DND-41 (cell line): ENCODE measurements around the gene LY6G6C.

Experiments
- ATAC-seq: fragments of 200-7000 bp; cut with Tn5 transposase; 3 replicates; pipeline ENCODE4 v1.9.1; 2021; ENCODE audit warnings: low read depth; ENCODE audit not compliant: insufficient read depth
- DNase-seq: peaks from one replicate; pipeline ENCODE4 v3.0.0-alpha.2; 2020
- H2AFZ ChIP-seq: 2 replicates; pipeline ENCODE4 v1.6.0; 2012; ENCODE audit warnings: low read depth, low read length
- H3K27ac ChIP-seq: 2 replicates; pipeline ENCODE4 v1.5.1; 2012; ENCODE audit warnings: low read length, inconsistent platforms
- H3K27me3 ChIP-seq: fragments of 200-600 bp; sonication (generic); 2 replicates; pipeline ENCODE4 v1.6.0; 2012; ENCODE audit warnings: low read length, mild to moderate bottlenecking, inconsistent platforms; ENCODE audit not compliant: insufficient read depth, poor library complexity
- H3K36me3 ChIP-seq: 2 replicates; pipeline ENCODE4 v1.5.1; 2012; ENCODE audit warnings: low read length, inconsistent platforms; ENCODE audit not compliant: insufficient read depth
- H3K4me1 ChIP-seq: 2 replicates; pipeline ENCODE4 v1.5.1; 2012; ENCODE audit warnings: mild to moderate bottlenecking, low read length; ENCODE audit not compliant: insufficient read depth
- H3K4me2 ChIP-seq: 2 replicates; pipeline ENCODE4 v1.6.0; 2012; ENCODE audit warnings: mild to moderate bottlenecking, moderate library complexity, low read length, inconsistent platforms; ENCODE audit not compliant: insufficient read depth
- H3K4me3 ChIP-seq, 2 experiments: fragments of 200-600 bp in 1 of 2; shearing (Covaris generic) in 1 of 2; 2 replicates each; pipeline ENCODE4 v1.5.1; 2012 to 2016; ENCODE audit warnings: inconsistent platforms in 2 of 2, low read length in 2 of 2, mild to moderate bottlenecking in 2 of 2, low read depth in 1 of 2, moderate library complexity in 1 of 2
- H3K79me2 ChIP-seq: 2 replicates; pipeline ENCODE4 v1.6.0; 2012; ENCODE audit warnings: low read length, inconsistent platforms; ENCODE audit not compliant: insufficient read depth
- H3K9ac ChIP-seq: 2 replicates; pipeline ENCODE4 v1.6.0; 2012; ENCODE audit warnings: low read depth, mild to moderate bottlenecking, inconsistent platforms, low read length, moderate library complexity
- H3K9me3 ChIP-seq: 2 replicates; pipeline ENCODE4 v1.5.1; 2012; ENCODE audit warnings: low read length, moderate library complexity, mild to moderate bottlenecking, inconsistent platforms; ENCODE audit not compliant: insufficient read depth, severe bottlenecking
- H4K20me1 ChIP-seq: 2 replicates; pipeline ENCODE4 v1.6.0; 2012; ENCODE audit warnings: low read length; ENCODE audit not compliant: insufficient read depth
- CTCF ChIP-seq: IDR thresholded peaks from 2 replicates; pipeline ENCODE4 v1.5.1; 2012; ENCODE audit warnings: borderline replicate concordance, low read length, moderate library complexity, mild to moderate bottlenecking; ENCODE audit not compliant: poor library complexity, severe bottlenecking; ENCODE audit errors: extremely low read depth
- EZH2 ChIP-seq: IDR thresholded peaks from 3 replicates; pipeline ENCODE4 v1.6.1; 2012; ENCODE audit warnings: borderline replicate concordance, low read depth, mild to moderate bottlenecking, moderate library complexity, low read length, inconsistent platforms; ENCODE audit not compliant: severe bottlenecking

The LY6G6C gene

DNA sequence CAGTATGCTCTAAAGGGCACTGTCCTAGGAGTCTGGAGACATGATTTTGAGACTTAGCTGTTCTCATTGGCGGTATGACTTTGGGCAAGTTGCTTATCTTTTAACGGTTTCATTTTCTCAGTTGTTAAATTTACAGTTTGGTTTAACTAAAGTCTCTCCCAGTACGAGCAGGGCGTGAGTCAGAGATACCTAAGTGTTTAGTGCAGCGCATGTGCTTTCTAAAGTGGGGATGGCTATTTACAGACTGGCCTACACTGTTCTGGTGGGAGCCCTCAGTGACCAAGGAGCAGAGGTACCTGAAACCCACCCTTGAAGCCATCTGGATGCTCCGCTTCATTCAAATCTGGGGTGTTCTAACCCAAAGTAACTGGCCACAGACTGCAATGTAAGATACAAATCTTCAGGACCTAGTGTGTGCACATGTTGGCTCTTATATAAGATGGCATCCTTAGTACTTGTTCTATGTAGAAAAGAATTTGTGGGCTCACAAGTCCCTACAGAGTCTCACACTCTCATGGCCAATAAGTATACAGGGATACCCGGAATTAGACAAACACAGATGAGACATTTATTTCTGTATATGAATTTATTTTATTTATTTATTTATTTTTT is 29.0 kb upstream of the LY6G6C start:
- no peak for ATAC-seq
- TF ChIP-seq CTCF (no peak), EZH2 (no peak)

GRCh38 chr6:31749301-31750036 is 27.9 kb upstream of the LY6G6C start:
- no peak for DNase-seq
- Histone ChIP-seq H2AFZ (no peak overlapping the region), H3K9me3 (no peaks in the 10 kb centered on the region), H3K4me2 (no peak overlapping the region), H3K27ac (no peak overlapping the region), H3K79me2 (no peaks in the 10 kb centered on the region), H3K9ac (no peak overlapping the region), H3K4me1 (no peaks in the 10 kb centered on the region), H3K4me3 (no peak overlapping the region), H4K20me1 (peaks cover 6% of the 10 kb centered on the region; the same call in 1 of the 2 replicates), H3K27me3 (no peaks in the 10 kb centered on the region), H3K36me3 (peaks cover 44% of the 10 kb centered on the region)
- TF ChIP-seq CTCF (no peak), EZH2 (no peak)
- ATAC-seq, result no peak

More for the DNA sequence above, 29.0 kb upstream of the LY6G6C start:
- no peak overlapping the region for H3K4me3 ChIP-seq
- H3K79me2 ChIP-seq, result no peaks in the 10 kb centered on the region
- H3K27me3 ChIP-seq, result no peaks in the 10 kb centered on the region
- no peak overlapping the region for H2AFZ ChIP-seq
- DNase-seq, result no peak
- H3K36me3 ChIP-seq, result peaks cover 38% of the 10 kb centered on the region
- no peak overlapping the region for H3K9ac ChIP-seq
- no peaks in the 10 kb centered on the region for H3K4me1 ChIP-seq
- no peak overlapping the region for H3K4me2 ChIP-seq
- no peak overlapping the region for H3K27ac ChIP-seq
- peaks cover 6% of the 10 kb centered on the region; the same call in 1 of the 2 replicates for H4K20me1 ChIP-seq
- no peaks in the 10 kb centered on the region for H3K9me3 ChIP-seq

DNA sequence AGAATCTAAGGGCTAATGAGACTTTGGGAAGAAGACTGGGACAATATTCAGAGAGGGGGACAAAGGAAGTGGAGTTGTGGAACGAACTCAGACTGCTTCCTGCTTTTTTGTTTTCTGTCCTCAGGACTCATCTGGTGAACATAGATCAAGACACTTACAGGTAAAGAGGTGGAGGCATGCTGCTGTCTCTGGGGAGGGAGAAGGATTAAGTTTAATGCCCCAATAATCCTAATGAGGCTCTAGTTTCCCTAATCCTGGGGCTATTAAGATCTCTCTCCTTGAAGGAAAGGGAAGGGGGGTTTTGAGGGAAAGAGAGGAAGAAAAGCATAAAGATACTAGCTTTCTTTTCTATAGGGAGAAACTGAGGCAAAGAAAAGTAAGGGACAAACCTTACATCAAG is 22.9 kb upstream of the LY6G6C start:
- ATAC-seq, result no peak
- no peak overlapping the region for H3K4me2 ChIP-seq
- H4K20me1 ChIP-seq, result peaks cover 6% of the 10 kb centered on the region; the same call in 1 of the 2 replicates
- peaks cover 19% of the 10 kb centered on the region for H3K4me1 ChIP-seq
- H3K36me3 ChIP-seq, result peaks cover 64% of the 10 kb centered on the region
- TF ChIP-seq CTCF, result no peak
- no peak for TF ChIP-seq EZH2
- H3K27ac ChIP-seq, result no peak overlapping the region
- H3K79me2 ChIP-seq, result peaks cover 25% of the 10 kb centered on the region
- DNase-seq, result no peak
- H3K27me3 ChIP-seq, result no peaks in the 10 kb centered on the region
- no peak overlapping the region for H2AFZ ChIP-seq
- H3K9me3 ChIP-seq, result no peaks in the 10 kb centered on the region
- H3K9ac ChIP-seq, result no peak overlapping the region
- no peak overlapping the region for H3K4me3 ChIP-seq
